Measurements from ENCODE around the gene XAGE2.

XAGE2 gene

DNA sequence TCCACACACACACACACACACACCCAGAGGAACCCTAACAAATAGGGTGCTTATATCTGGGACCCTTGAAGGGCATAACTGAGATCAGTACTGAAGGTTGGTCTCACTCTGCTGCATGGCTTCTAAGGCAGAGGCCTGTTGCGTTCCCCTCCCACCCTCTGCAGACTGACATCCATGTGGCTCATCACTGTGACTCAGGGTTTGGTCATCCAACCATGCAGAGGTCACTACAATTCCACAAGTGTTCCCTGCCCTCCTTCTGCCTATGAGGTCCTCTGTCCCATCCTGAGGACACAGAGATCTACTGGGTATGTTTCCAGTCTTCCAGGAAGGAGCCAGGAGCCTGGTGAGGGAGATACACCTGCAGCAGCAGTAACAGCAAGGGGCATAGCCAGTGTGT is 55.8 kb downstream of the XAGE2 start:
- no peak for DNase-seq (ENCODE audit: low read depth, low spot score)

Measured in iPS DF 19.7 (cell line).